Endothelial cell of umbilical vein (primary cell): Measurements from ENCODE around the gene PGR. TPM values are rescaled to one million over a fixed set of nuclear protein-coding genes. Genes with fewer than 3 reads are reported as not detected.

Experiments used
- BruUV-seq: library from RNA; stranded (reverse); fragments of 400-500 nt; replicated peaks from 2 replicates; lab custom pipeline; 2021; lab: Mats Ljungman, UMichigan
- CTCF ChIA-PET: fragments of 300-600, 350-600 bp; sonication (Branson Sonifier 250); formaldehyde crosslinking; loops from one replicate; lab custom pipeline; 2021; ENCODE audit warnings: antibody characterized with exemption, inconsistent platforms; lab: Charles Lee
- POLR2A ChIA-PET: fragments of 300-600, 350-600 bp; sonication (Branson Sonifier 250); formaldehyde crosslinking; loops from one replicate; lab custom pipeline; 2021; ENCODE audit warnings: antibody characterized with exemption, inconsistent platforms; lab: Charles Lee
- DNase-seq: peaks from one replicate; pipeline ENCODE4 v3.0.0-alpha.2; 2011; ENCODE audit warnings: low read depth, low spot score
- FAIRE-seq: peaks from 2 replicates; lab custom pipeline; 2011; peaks lifted over from hg19 to GRCh38; lab: Jason Lieb, UNC
- H2AFZ ChIP-seq: 2 replicates; pipeline ENCODE4 v1.6.0; 2012; ENCODE audit warnings: low read depth, low read length, control low read depth, inconsistent platforms
- H3K27ac ChIP-seq: 2 replicates; pipeline ENCODE4 v1.5.1; 2011; ENCODE audit warnings: low read depth, mild to moderate bottlenecking, control low read depth, low read length, moderate library complexity; ENCODE audit not compliant: insufficient read depth
- H3K27me3 ChIP-seq, 2 experiments: 2 replicates each; pipeline versions ENCODE4 v1.6.0 to v1.6.1; 2011; ENCODE audit warnings: low read length in 2 of 2, mixed read lengths in 1 of 2; ENCODE audit not compliant: control insufficient read depth in 2 of 2, insufficient read depth in 2 of 2
- H3K36me3 ChIP-seq, 2 experiments: 2 replicates in 1 of 2; 3 replicates in 1 of 2; pipeline ENCODE4 v1.5.1; 2011; ENCODE audit warnings: low read length in 2 of 2, mild to moderate bottlenecking in 1 of 2, moderate library complexity in 1 of 2; ENCODE audit not compliant: control insufficient read depth in 2 of 2, insufficient read depth in 2 of 2; ENCODE audit errors: extremely low read depth in 1 of 2
- H3K4me1 ChIP-seq: 3 replicates; pipeline ENCODE4 v1.5.1; 2011; ENCODE audit warnings: mild to moderate bottlenecking, low read length; ENCODE audit not compliant: control insufficient read depth, insufficient read depth; ENCODE audit errors: extremely low read depth
- H3K4me2 ChIP-seq: 2 replicates; pipeline ENCODE4 v1.6.1; 2011; ENCODE audit warnings: low read length, control low read depth, mixed read lengths; ENCODE audit not compliant: insufficient read depth
- H3K4me3 ChIP-seq, 3 experiments: fragments of 200-600 bp in 1 of 3; sonication (generic), shearing (Covaris generic) in 1 of 3; replicated peaks in 1 of 3; 2 replicates each; pipeline ENCODE4 v1.5.1; 2011 to 2016; ENCODE audit warnings: control low read depth in 3 of 3, low read length in 3 of 3, mild to moderate bottlenecking in 2 of 3, inconsistent platforms in 1 of 3, low read depth in 1 of 3, moderate library complexity in 1 of 3; ENCODE audit not compliant: insufficient read depth in 1 of 3
- H3K79me2 ChIP-seq: 2 replicates; pipeline ENCODE4 v1.6.0; 2012; ENCODE audit warnings: low read length, inconsistent platforms; ENCODE audit not compliant: control insufficient read depth, insufficient read depth
- H3K9ac ChIP-seq: replicated peaks from 2 replicates; pipeline ENCODE3; 2011; ENCODE audit warnings: low read length, control low read depth; ENCODE audit not compliant: insufficient read depth; ENCODE audit errors: extremely low read depth
- H3K9me1 ChIP-seq: replicated peaks from 3 replicates; pipeline ENCODE4 v1.6.0; 2011; ENCODE audit warnings: mild to moderate bottlenecking, low read length; ENCODE audit not compliant: control insufficient read depth, insufficient read depth; ENCODE audit errors: extremely low read depth
- H3K9me3 ChIP-seq: replicated peaks from 2 replicates; pipeline ENCODE4 v1.5.1; 2012; ENCODE audit warnings: low read length, inconsistent platforms; ENCODE audit not compliant: control insufficient read depth, insufficient read depth
- H4K20me1 ChIP-seq: replicated peaks from 2 replicates; pipeline ENCODE3; 2011; ENCODE audit warnings: mild to moderate bottlenecking, low read length; ENCODE audit not compliant: control insufficient read depth, insufficient read depth; ENCODE audit errors: extremely low read depth
- CTCF ChIP-seq, 2 donors: IDR thresholded peaks; 1 replicate in 1 of 2; 2 replicates in 1 of 2; pipeline ENCODE4 v1.5.1; 2011; ENCODE audit warnings: low read length in 2 of 2, mild to moderate bottlenecking in 2 of 2, moderate library complexity in 2 of 2, control low read depth in 1 of 2, inconsistent platforms in 1 of 2, low read depth in 1 of 2; ENCODE audit not compliant: insufficient read depth in 1 of 2; ENCODE audit errors: extremely low read depth in 1 of 2
- EZH2 ChIP-seq: IDR thresholded peaks from 2 replicates; pipeline ENCODE4 v1.6.1; 2012; ENCODE audit warnings: borderline replicate concordance, low read depth, mild to moderate bottlenecking, moderate library complexity, low read length, inconsistent platforms; ENCODE audit not compliant: severe bottlenecking
- FOS ChIP-seq: IDR thresholded peaks from 2 replicates; pipeline ENCODE4 v1.6.1; 2011; ENCODE audit warnings: mild to moderate bottlenecking, low read length, moderate library complexity, borderline replicate concordance; ENCODE audit not compliant: insufficient read depth
- GATA2 ChIP-seq: IDR thresholded peaks from 2 replicates; pipeline ENCODE4 v1.7.0; 2011; ENCODE audit warnings: low read depth, mild to moderate bottlenecking, moderate library complexity, mixed read lengths, low read length; ENCODE audit not compliant: insufficient read length, insufficient read depth
- JUN ChIP-seq: IDR thresholded peaks from 2 replicates; pipeline ENCODE4 v1.6.1; 2011; ENCODE audit warnings: borderline replicate concordance, low read depth; ENCODE audit not compliant: insufficient read length, insufficient read depth
- MYC ChIP-seq: IDR thresholded peaks from one replicate; pipeline ENCODE4 v1.6.1; 2011; ENCODE audit warnings: mild to moderate bottlenecking, low read depth, low read length
- POLR2A ChIP-seq: IDR thresholded peaks from 2 replicates; pipeline ENCODE4 v1.6.1; 2012; ENCODE audit warnings: low read depth, mild to moderate bottlenecking, control low read depth, low read length
- POLR2AphosphoS5 ChIP-seq: IDR thresholded peaks from 2 replicates; pipeline ENCODE4 v1.6.1; 2012; ENCODE audit warnings: low read depth, mild to moderate bottlenecking, control low read depth, low read length, moderate library complexity; ENCODE audit not compliant: insufficient read depth
- dilution Hi-C: fragments of 300-500 bp; cut with MboI; formaldehyde crosslinking; loops from one replicate; pipeline ENCODE4 v1.15.0; 2019; ENCODE audit warnings: low sequenced_read_pairs; ENCODE audit not compliant: extremely low pct_ligation_motif_present
- intact Hi-C: fragments of 100-400 bp; cut with micrococcal nuclease; formaldehyde crosslinking; loops from one replicate; pipeline ENCODE4 v1.10.0; 2022
- polyA plus RNA-seq, 4 experiments: library from polyadenylated mRNA; depleted of rRNA in 3 of 4; stranded (reverse) in 3 of 4; unstranded in 1 of 4; fragments of >200 nt; gene quantifications; 2 replicates each; pipeline versions ENCODE4 v1.2.1 to v1.2.3, GENCODE V29; 2011 to 2012; ENCODE audit warnings: missing spikeins in 1 of 4
- total RNA-seq: library from RNA; stranded (reverse); gene quantifications from 2 replicates; pipeline ENCODE4 v1.2.3, GENCODE V29; 2021
- TF ChIP-seq, protein P1 (sequence below): IDR thresholded peaks from 2 replicates; pipeline ENCODE4 v1.6.1; 2011; ENCODE audit not compliant: insufficient read depth, insufficient read length

Gene PGR
- total and polyA plus RNA-seq, 2 donors (not counting 3 experiments of a cell fraction or from before 2014, with no cell fraction given) = not detected

DNA sequence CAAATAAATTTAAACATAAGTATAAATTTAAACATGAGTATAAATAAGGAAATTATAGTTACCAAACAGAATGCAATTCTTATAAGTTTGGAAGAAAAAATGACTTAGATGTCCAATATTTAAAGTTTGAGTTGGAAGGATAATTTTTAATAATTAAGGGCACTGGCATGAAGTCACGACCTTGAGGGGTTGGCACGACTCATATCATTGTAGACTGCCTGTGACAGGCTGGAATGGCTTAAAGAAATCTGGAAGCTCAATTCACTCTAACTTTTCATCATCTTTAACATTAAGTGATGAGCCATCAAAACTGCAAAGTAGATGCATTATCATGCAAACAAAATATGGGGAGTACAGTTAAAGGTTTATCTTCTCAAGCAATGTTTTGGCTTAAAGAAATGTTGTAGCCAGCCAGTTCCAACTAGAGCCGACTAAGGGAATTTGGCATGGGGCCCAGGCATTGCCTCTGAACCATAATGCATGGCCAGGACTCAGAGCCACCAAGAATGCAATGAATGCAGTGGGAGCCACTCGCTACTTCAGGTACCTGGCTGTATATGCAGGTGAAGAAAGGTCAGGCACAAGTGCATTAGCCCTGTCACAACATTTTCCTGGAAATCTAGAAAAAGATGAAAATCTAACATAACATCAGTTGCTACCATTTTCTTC lies 33.4 kb downstream of the PGR start:
- Histone ChIP-seq H3K4me3 (no peak overlapping the region), H3K27ac (no peak overlapping the region), H3K4me1 (no peaks in the 10 kb centered on the region), H3K9me3 (peaks cover 1% of the 10 kb centered on the region), H3K79me2 (no peaks in the 10 kb centered on the region), H3K27me3 (no peaks in the 10 kb centered on the region), H3K36me3 (no peaks in the 10 kb centered on the region), H3K9me1 (no peaks in the 10 kb centered on the region), H2AFZ (no peak overlapping the region), H3K9ac (no peak overlapping the region), H4K20me1 (no peaks in the 10 kb centered on the region), H3K4me2 (no peak overlapping the region)
- no peak for DNase-seq
- intact Hi-C loops = no loop called here
- FAIRE-seq = no peak
- POLR2A ChIA-PET = no interaction called here
- dilution Hi-C loops = no loop called here
- BruUV-seq = no TSS peak
- CTCF ChIA-PET = no interaction called here
- TF ChIP-seq JUN (no peak), POLR2AphosphoS5 (no peak), POLR2A (no peak), CTCF (IDR thresholded peaks at IDR 0.05; ENCODE audit: extremely low read depth in 1 of 2, insufficient read depth in 1 of 2, low read depth in 1 of 2, low read length in 2 of 2) (no peak), FOS (no peak), GATA2 (no peak), MYC (no peak), EZH2 (no peak)
- TF ChIP-seq, protein P1, sequence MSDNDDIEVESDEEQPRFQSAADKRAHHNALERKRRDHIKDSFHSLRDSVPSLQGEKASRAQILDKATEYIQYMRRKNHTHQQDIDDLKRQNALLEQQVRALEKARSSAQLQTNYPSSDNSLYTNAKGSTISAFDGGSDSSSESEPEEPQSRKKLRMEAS = no peak
